GM18951 (cell line): Measurements from ENCODE around the gene CDCA8.

Experiments used
- POLR2A ChIP-seq: IDR thresholded peaks from 4 replicates; pipeline ENCODE4 v1.6.1; 2011; ENCODE audit warnings: mild to moderate bottlenecking; ENCODE audit not compliant: insufficient read length, insufficient read depth; ENCODE audit errors: extremely low read depth
- in situ Hi-C: fragments of 300-500 bp; cut with MboI; formaldehyde crosslinking; loops from one replicate; pipeline ENCODE4 v1.12.0; 2022; ENCODE audit warnings: low sequenced_read_pairs, mixed read lengths, inconsistent platforms; ENCODE audit not compliant: unreplicated experiment

CDCA8 gene

GRCh38 chr1:37746806-37747205, 54.5 kb downstream of the CDCA8 start:
- in situ Hi-C loops, result no loop called here

GRCh38 chr1:37748565-37748964, 56.2 kb downstream of the CDCA8 start:
- TF ChIP-seq POLR2A, result no peak
- in situ Hi-C loops, result no loop called here

More at GRCh38 chr1:37746806-37747205, 54.5 kb downstream of the CDCA8 start:
- no peak for TF ChIP-seq POLR2A

- TF ChIP-seq POLR2A, result no peak
- in situ Hi-C loops, result no loop called here
Measured at GRCh38 chr1:37752213-37752582, 59.9 kb downstream of the CDCA8 start.

- TF ChIP-seq POLR2A, result no peak
- in situ Hi-C loops, result no loop called here
Measured at GRCh38 chr1:37752583-37753471, 60.5 kb downstream of the CDCA8 start.

GRCh38 chr1:37753473-37754321, 61.4 kb downstream of the CDCA8 start:
- in situ Hi-C loops, result no loop called here

GRCh38 chr1:37755290-37755689, 63.0 kb downstream of the CDCA8 start:
- in situ Hi-C loops, result no loop called here
- TF ChIP-seq POLR2A, result no peak

More at GRCh38 chr1:37753473-37754321, 61.4 kb downstream of the CDCA8 start:
- TF ChIP-seq POLR2A, result no peak

GRCh38 chr1:37755951-37756560, 63.7 kb downstream of the CDCA8 start:
- TF ChIP-seq POLR2A, result no peak
- in situ Hi-C loops, result no loop called here
